Stimulated activated CD4-positive, alpha-beta T cell treated with anti-CD3 and anti-CD28 coated beads, Interleukin-4, amount 100 ng/mL, for 48 hours (primary cell): ENCODE results near the gene TEKT5.

Source experiments
- DNase-seq, 2 donors: peaks; one replicate each; pipeline ENCODE4 v3.0.0-alpha.2; 2020; ENCODE audit warnings: low read depth in 2 of 2

The TEKT5 gene

DNA sequence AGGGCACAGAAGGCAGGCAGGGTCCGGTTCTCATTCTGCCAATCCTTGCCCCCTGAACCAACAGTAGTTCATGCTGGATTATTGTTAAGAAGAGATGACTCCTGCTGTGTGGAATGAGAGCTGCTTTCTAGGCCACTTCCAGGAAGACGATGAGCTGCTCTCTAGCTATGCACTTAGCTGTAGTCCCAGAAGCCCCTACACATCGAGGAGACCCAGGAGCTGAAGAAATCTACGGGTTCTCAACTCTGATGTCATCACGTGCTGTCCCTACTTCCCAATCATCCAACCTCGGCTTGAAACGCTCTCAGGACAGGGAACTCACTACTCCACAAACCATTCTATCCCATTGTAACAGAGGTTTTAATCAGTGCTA, 85.3 kb downstream of the TEKT5 start:
- DNase-seq, result no peak

DNA sequence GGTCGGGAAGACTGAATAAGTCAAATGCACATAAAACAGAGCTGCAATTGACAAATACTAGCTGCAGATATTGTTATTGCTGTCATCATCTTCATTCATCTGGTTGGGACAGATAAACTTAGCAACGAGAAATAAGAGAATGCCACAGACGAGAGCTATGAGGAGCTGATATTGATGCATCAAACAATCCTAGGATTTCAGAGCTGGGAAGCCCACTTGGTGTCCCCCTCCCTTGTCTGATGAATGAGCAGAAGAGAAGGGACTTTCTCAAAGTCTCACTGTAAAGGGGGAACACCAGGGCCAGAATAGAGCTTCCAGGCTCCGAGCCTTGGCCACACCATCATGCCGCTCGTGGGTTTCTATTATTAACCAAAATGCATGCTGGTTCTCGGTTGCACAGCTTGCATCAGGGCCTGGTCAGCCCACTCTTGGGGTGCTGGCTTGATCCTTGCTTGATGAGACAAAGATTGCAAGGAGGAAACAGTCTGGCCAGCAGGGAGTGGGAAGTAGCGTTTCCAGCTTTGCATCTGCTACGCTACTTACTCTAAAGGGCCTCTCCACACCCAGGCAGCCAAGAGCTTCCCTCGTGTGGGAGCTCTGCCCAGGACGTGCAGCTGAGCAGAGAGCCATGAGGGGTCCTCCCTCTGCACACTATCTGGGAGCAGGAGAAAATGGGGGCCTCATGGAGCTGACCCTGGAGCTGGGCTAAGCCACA, 85.9 kb downstream of the TEKT5 start:
- no peak for DNase-seq

DNA sequence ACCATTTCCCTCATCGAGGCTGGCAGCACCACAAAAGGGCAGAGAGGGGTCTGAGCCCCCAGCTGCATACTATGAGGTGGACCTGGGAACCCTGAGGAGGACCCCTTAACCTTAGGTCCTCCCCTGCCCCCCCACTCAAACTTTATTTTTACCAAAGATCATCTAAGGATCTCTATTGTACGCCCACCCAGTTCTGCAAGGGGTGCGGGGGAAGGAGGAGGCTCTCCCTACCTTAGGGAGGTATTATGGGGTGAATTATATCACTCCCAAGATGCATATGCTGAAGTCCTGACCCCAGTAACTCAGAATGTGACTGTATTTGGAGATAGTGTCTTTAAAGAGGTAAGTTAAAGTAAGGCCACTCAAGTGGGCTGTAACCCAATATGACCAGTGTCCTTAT, 87.6 kb downstream of the TEKT5 start:
- DNase-seq, result no peak

DNA sequence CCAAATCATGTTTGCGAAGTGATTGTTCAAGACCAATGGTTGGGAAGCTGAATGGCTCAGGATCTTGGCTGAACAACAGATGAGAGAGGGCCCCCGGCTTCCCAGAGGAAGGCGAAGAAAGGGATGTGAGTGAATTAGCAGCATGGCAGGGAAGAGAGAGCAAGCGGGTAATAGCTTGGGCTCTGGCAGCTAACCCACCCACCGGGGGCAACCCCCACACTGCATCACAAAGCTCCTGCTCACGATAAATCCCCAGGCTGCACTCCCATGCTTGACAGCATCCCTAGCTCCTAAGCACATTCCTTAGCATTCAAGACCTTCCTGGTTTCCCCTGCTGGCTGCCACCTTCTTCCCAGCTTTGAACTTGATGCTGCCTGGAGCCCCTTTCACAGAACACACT, 88.1 kb downstream of the TEKT5 start:
- no peak for DNase-seq

DNA sequence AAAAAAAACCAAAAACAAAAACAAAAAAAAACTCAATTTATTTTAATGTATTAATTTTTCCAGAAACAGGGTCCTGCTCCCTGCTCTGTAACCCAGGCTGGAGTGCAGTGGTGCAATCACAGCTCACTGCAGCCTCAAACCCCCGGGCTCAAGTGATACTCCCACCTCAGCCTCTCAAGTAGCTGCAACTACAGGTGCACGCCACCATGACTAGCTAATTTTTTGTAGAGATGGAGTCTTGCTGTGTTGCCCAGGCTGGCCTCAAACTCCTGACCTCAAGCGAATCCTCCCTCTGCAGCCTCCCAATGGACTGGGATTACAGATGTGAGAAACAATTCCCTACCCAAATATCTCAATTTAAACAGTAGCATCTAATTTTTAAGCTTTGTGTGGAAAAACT, 89.1 kb downstream of the TEKT5 start:
- DNase-seq, result no peak

DNA sequence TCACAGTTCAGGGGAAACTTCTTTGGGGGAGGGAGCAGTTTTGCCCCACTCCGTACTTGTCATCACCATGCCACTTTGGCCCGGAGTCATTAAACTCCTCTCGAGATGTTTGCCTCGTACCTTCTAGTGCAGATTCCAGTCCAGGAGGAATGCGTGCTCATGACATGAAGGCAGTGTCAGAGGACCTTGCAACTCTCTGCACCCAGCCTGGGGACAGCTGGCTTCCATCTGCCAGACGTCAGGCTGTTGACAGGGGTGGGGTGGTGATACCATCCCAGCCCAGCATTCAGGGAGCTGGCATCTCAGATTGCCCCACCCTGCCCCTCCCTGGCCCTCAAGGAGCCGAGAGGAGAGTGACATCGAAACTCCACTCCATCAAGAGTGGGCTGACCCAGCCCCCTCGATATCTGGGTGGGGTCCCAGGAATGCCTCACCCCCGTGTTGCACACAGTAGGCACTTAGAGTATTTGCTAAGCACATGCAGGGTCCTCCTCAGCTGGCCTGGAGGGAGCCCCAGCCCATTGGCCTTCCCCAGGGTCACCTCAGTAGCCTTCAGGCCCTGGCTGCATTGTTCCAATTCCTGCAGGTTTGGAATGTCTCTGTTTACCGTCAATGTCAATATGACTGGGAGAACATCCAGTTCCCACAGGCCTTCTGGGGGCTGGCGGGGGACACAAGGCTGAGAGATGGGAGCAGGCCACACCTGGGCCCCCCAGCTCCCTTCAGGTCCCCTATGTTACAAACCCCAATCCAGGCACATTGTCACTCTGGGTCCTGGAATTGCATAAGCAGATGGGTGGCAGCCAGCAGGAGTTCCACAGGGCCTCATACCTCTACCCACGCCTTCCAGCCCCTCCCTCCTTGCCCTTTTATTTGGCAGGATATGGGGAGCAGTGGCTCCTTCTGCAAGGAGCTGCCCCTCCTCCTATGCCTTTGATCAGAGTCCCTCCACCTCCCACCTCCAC, 93.0 kb downstream of the TEKT5 start:
- no peak for DNase-seq

DNA sequence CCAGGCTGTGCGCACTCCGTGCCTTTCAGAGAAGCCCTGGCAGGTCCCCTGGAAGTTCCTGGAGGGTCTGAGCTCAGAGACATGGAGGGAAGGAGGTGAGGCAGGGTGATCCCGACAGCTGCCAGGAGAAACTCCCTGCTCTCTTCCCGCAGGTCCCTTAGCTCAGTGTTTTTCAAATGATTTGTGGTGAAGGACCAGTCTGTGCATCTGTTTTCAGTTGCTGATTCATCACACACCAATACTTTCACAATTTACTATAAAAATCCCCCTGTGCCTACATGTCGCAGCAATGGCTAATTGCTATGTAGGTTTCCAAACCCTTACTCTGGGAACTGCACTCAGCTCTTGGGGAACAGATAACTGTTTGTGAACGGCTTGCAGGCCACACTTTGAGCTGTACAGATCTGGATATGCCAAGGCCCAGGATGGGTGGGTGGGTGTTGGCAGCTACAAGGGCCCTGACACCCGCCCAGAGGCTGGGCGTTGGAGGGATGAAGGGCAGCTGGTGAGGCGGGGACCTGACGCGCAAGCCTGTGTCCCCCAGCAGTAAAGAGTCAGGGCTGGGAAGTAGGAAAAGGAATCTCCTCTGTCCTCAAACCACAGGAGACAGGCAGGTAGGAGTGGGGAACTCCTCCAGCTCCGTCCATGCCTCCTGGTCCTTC, 93.8 kb downstream of the TEKT5 start:
- DNase-seq, result no peak

DNA sequence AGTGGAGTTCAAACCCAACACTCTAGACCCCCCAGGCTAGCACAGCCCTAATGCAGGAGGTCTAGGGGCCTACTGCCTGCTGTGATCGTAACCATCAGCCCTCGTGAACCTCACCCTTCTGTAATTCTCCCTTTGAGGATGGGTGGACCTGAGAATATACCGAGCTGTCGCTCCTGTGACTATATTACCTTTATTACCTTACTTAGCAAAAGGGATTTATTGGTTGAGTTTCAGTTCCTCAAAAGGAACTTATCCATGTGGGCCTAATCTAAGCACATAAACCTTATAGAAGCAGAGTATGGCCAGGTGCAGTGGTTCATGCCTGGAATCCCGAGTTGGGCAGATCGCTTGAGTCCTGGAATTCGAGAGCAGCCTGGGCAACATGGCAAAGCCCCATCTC, 95.1 kb downstream of the TEKT5 start:
- DNase-seq, result no peak

DNA sequence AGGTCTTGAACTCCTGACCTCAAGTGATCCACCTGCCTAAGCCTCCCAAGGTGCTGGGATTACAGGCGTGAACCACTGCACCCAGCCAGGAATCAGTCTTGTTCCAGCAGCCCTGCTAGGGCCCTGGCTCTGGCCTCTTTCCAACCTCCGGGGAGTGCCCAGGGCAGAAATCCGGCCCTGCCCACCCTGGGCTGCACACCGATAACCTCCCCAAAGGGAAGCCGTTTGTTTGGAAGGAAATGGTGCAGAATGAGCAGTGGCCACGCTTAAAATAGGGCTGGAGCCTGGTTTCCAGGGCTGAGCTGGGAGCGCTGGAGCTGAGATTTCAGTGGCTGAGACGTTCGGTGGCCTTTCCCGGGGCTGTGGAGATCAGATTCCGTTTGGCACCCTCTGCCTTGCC, 96.6 kb downstream of the TEKT5 start:
- DNase-seq, result no peak

DNA sequence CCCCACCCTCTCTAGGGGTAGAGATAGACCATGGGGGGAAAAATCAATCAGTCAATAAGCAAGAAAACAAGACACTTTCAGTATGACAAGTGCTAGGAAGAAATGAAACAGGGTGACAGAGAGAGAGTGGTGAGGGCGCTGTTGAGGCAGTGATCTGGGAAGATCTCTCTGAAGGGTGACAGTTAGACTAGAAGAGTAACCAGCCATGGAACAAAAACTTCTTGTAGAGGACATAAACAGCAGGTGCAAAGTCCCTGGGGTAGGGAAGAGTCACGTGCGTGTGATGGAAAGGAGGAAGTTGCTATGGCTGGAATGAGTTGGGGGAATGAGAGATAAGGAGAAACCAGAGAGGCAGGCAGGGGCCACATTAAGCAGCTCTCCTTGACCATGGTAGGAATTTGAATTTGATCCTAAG, 97.5 kb downstream of the TEKT5 start:
- no peak for DNase-seq

DNA sequence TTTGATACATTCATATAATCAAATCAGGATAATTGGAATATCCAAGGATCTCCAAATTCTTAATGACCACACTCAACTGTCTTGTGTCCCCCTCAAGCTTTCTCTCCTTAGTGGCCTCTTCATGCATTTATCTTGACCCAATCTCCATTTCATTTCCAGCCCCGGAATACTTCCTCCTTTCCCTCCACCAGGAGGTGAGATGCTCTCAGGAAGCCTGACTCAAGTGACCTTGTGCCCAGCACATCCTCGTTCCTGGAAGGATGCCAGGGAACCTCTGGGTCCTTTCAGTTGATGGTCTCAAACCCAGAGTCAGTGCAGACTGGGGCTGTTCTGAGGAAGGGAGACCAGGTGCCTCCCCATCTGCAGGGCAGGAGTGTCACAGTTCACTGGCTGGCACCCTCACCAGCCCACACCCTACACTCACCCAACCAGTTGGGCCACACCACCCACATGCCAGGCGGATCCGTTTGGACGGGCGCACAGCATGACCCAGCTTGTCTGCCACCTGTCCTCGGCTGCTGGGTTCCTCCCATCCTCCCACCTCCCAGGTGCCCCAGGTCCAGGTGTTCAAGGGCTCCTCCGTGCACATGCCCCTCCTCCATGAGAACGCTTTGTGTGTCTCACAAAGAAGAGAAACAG, 100.3 kb downstream of the TEKT5 start:
- DNase-seq, result no peak

DNA sequence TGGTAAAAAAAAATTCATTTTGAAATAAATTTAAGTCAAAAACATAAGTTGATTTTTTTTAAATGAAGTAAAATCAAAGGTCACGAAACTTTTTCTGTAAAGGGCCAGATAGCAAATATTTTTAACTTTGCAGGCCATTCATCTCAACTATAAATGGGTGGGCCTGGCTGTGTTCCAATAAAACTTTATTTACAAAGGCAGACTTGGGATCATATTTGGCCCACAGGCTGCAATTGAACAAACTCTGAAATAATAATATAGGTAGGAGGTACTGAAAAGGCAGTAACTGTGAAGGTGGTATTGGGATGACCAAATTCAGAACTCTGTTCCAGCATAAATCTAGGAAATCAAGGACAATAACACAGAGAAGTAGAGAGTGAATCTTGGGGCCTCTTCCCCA, 102.1 kb downstream of the TEKT5 start:
- DNase-seq, result no peak

DNA sequence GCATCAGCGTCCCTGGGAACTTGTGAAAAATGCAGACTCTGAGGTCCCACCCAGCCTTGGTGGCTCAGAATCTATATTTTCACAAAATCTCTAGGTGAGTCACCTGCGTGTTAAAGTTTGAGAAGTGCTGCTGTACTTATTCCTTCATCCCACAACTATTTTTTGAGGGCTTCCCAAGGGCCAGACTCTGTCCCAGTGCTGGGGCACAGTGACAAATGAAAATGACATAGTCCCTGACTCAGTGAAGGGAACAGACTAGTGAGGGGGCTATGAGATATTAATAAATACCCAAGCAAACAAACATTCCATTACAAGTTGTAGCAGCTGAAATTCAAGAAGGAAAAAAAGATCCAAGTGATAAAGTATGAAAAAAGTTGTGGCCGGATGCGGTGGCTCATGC, 104.4 kb downstream of the TEKT5 start:
- no peak for DNase-seq

DNA sequence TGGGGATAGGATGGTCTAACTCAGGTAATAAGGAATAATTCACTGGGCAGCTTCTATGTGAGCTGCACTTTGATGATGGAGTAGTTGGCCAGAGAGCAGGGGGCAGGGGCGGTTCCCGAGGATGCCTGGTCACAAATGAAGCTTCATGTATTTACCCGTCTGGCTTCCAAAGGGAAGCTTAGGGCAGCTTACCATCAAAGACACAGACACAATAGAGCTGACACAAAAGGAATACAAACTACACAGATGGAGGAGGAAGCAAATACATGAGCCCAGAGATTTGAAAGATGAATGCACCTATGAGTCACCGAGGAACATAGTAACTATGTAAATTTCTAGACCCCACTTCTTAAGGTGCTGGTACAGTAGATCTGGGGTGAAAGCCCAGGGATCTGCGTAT, 105.6 kb downstream of the TEKT5 start:
- no peak for DNase-seq

DNA sequence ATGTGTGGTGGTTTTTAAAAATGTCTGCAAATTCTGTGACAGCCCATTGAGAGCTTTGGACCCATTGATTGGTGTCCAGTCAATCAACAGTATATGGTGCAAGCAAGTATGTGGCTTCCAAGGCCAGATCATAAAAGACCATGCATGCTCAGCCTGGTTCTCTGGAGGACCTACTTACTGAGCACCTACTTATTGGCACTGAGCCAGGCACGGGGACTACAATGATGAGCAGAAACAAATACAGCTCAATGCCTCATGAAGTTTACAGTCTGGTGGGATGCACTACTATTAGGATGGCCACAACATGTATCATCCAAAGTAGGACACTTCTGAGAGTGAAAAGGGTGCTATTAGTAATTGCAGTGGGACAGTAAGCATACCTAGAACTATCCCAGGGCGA, 107.1 kb downstream of the TEKT5 start:
- DNase-seq, result no peak

DNA sequence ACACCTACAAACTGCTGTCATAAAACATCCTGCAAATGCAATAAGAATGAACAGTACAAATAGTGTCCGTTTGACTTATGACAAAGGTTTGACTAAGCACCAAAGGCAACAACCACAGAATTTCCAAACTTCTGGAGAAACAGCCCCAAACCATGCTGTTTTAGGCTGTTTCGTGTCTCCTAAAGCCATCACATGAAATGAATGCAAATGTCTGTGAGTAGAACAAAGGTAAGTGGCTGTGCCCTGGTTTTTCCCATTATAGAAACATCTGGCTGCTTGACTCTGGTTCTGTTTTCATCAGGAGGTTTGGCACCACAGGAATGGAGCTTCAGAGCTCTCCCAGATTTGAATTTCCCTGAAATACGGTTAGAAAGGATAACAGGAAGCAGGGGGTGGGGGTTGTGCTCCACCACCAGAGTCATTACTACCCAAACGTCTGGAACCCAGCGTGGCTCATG, 109.7 kb downstream of the TEKT5 start:
- no peak for DNase-seq

DNA sequence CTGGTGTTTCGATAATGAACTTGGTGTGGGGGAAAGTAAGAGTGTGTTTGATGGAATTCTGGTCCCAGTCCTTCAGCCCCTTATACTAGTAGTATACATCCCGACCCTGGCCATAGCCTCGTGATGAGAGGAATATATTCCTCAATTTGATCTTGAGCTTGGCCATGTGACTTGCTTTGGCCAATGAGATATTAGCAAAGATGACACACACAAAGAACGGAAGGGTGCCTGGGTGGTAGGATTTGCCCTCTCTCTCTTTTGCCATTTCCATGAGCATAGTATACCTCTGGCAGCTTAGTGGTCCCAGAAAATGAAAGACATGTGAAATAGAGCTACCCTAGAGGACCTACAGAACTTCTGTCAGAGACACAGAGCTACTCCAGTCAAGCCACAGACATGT, 111.5 kb downstream of the TEKT5 start:
- no peak for DNase-seq

DNA sequence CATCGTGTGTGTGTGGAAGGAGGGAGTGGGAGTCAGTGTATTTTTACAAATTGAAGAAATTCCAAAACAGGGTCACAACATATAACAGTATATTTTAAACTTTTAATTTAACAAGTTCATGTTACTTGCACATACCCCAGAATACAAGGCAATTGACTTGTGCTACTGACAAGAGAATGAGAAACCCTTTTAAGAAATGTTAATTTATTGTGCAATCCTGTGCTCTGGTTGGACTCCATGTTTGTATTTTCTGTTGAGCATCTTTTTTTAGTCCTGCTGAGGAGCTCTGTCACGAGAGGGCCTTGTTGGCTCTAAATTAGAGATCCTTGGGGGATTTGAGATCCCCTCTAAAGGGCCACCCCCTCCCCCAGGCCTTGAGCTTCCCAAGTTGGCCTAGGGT, 113.2 kb downstream of the TEKT5 start:
- no peak for DNase-seq

DNA sequence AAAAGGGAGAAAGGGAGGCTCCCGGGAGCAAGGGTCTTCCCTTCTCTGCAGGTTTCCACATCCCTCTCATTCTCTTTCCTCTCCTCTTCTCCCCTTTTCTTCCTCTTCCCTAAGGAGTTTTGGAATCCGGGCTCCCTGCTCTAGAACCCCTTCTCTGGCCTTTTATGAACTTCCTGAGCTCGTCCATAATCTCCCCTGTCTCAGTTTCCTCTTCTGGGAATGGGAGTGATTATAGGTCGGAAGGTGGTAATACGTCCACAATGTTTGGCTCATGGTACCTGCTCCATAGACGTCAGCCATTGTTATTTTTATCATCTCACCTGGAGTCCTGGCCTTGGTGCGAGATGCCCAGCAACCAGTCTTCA, 113.9 kb downstream of the TEKT5 start:
- DNase-seq, result no peak

DNA sequence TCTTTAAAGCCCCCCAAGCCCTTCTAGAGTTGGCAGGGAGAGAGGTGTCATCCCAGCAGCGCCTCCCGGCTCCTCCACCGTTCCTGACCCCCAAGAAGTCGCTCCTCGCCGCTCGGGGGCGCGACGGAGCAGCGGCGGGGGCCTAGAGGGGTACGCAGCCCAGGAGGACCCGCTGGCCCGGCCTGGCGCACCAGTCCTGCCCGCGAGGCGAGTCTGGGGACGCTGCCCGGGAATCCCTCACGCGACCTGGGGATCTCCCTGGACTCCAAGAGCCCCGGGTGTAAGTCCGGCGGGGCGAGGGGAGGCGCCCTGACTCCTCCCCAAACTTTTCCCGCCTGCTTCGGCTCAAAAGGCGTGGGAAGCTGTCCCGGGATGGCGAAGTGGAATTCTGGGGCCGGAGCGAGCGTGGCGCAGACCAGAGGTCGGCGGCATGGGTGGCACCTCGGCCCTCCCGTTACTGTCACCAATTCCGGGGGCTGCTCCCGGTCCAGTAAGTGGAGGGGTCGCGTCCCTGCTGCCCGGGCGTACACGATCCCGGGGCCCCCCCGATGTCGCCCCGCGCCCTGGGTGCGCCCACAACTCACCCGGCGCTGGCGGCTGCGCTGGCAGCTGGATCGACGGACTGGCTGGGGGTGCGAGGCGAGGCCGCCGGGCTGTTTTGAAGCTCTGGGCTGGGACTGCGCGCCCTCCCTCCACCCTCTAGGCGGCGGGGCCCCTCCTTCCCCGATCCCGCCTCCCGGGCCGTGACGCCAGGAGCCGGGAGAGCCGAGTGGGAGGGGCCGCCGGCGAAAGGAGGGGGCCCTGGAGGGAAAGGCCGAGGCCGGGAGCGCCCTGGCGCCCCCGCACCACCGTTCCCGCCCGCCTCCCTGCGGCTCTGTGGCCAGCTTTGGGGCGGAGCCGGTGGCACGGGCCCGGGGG, 114.5 kb downstream of the TEKT5 start, which contains the start of gene EMP2:
Gene EMP2, minus strand, starts transcription at position 634 of the 918 bp plus-strand sequence. CDS start 32,981 bp downstream, outside the sequence.
- DNase-seq, result no peak

DNA sequence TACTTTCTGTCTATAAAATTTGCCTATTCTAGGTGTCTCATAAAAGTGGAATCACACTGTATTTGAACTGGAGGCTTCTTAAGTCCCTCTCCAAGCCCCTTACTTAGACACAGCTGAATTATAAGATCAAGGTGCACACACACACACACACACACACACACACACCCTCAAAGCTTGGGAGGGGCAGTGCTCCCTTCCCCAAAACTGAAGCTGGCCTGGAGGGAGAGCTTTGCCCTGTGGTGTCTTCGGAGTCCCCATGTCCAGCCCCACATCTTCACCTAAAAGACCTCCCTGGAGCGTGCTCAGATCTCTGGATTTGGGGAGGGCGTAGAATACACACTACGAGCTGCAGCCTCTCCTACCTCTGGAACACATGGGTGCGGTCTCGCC, 115.2 kb downstream of the TEKT5 start:
- DNase-seq, result no peak
